ENCODE data around the gene C22orf42.
"Not testable (repeated sequence)": the region's sequence is repeated elsewhere in the genome, so short reads cannot be mapped to it uniquely, and the experiment has no call there.

DNA sequence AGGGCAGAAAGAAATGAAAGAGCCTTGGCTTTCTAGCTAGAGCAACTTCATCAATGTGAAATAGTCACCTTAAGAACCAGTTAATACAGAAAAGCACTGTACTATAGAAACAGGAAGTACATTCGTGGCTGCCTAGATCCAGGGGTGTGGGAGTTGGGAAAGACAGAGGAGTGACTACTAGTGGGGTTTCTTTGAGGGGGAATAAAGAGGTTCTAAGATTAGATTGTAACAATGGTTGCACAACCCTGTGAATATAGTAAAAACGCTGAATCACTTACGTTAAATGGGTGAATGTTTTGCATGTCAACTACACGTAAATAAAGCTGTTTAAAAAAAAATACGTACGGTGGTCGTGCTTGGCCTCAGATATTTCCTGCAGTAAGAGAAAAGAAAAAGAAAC, 8.5 kb downstream of the C22orf42 start:
- TF ChIP-seq, protein P1, sequence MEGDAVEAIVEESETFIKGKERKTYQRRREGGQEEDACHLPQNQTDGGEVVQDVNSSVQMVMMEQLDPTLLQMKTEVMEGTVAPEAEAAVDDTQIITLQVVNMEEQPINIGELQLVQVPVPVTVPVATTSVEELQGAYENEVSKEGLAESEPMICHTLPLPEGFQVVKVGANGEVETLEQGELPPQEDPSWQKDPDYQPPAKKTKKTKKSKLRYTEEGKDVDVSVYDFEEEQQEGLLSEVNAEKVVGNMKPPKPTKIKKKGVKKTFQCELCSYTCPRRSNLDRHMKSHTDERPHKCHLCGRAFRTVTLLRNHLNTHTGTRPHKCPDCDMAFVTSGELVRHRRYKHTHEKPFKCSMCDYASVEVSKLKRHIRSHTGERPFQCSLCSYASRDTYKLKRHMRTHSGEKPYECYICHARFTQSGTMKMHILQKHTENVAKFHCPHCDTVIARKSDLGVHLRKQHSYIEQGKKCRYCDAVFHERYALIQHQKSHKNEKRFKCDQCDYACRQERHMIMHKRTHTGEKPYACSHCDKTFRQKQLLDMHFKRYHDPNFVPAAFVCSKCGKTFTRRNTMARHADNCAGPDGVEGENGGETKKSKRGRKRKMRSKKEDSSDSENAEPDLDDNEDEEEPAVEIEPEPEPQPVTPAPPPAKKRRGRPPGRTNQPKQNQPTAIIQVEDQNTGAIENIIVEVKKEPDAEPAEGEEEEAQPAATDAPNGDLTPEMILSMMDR (conservative IDR thresholded peaks at IDR 0.05): not testable (repeated sequence)
- not testable (repeated sequence) for TF ChIP-seq ZFX (IDR thresholded peaks at IDR 0.05)

All from C4-2B (cell line).